ENCODE results near the gene COASY.
"Not testable (repeated sequence)": the region's sequence is repeated elsewhere in the genome, so short reads cannot be mapped to it uniquely, and the experiment has no call there.

The COASY gene

GRCh38 chr17:42548070-42548837, 13.7 kb upstream of the COASY start:
- Mint-ChIP-seq H3K4me3 (peak overlapping the region; percentile 77), H3K4me1 (peaks cover 28% of the 10 kb centered on the region), H3K9me3 (no peaks in the 10 kb centered on the region), H3K36me3 (ENCODE audit: low read depth) (peaks cover 5% of the 10 kb centered on the region), H3K27me3 (ENCODE audit: low read depth, poor library complexity) (no peaks in the 10 kb centered on the region), H3K27ac (no peak overlapping the region)
- peak; percentile 87 for DNase-seq
- TF ChIP-seq, protein P1, sequence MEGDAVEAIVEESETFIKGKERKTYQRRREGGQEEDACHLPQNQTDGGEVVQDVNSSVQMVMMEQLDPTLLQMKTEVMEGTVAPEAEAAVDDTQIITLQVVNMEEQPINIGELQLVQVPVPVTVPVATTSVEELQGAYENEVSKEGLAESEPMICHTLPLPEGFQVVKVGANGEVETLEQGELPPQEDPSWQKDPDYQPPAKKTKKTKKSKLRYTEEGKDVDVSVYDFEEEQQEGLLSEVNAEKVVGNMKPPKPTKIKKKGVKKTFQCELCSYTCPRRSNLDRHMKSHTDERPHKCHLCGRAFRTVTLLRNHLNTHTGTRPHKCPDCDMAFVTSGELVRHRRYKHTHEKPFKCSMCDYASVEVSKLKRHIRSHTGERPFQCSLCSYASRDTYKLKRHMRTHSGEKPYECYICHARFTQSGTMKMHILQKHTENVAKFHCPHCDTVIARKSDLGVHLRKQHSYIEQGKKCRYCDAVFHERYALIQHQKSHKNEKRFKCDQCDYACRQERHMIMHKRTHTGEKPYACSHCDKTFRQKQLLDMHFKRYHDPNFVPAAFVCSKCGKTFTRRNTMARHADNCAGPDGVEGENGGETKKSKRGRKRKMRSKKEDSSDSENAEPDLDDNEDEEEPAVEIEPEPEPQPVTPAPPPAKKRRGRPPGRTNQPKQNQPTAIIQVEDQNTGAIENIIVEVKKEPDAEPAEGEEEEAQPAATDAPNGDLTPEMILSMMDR (IDR thresholded peaks at IDR 0.05): peak; percentile 28

DNA sequence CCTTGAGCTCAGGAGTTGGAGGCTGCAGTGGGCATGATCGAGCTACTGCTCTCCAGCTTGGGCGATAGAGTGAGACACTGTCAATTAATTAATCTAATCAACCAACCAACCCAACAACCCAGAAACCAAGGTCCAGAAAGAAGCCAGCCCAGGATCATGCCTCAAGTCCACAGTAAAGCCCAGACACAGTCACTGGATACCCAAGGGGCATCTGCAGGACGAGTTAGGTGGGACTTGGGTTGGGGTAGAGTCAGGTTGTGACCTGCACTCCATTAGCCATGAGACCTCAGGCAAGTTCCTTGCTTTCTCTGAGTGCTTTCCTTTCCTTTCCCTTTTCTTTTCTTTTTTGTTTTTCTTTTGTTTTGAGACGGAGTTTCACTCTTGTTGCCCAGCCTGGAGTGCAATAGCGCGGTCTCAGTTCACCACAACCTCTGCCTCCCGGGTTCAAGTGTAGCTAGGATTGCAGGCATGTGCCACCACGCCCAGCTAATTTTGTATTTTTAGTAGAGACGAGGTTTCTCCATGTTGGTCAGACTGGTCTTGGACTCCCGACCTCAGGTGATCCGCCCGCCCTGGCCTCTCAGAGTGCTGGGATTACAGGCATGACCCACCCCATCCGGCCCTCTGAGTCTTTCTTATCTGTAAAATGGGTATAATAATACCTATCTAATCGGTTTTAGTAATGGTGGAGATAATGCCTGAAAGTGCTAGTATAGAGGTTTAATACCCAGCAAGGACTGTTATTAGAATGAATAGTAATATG, 12.8 kb upstream of the COASY start:
- no peaks in the 10 kb centered on the region for H3K9me3 Mint-ChIP-seq
- peak overlapping the region; percentile 77 for H3K4me3 Mint-ChIP-seq

DNA sequence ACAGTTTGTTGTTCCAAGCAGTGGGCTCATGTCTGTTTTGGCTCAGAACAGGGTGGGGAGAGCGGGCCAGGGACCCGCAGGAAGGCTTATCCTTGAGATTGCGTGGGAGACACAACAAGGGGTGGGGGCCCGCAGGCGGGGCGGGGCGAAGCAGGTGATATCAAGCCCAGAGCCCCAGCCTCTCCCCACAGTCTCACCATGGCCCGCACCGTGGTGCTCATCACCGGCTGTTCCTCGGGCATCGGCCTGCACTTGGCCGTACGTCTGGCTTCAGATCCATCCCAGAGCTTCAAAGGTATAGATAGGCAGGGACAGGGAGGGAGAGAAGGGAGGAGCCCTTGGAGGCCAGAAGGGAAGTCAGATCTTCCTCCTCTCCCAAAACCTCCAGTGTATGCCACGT, 9.2 kb upstream of the COASY start, which contains the start of gene HSD17B1:
HSD17B1 (plus strand) TSS at position 188 of the 400 bp plus-strand sequence; CDS start at position 199, 11 bp downstream.
- not testable (repeated sequence) for H3K27me3 Mint-ChIP-seq (ENCODE audit: low read depth, poor library complexity); H3K36me3 Mint-ChIP-seq (ENCODE audit: low read depth); DNase-seq; H3K9me3 Mint-ChIP-seq; H3K27ac Mint-ChIP-seq
- H3K4me1 Mint-ChIP-seq: peaks cover 62% of the 10 kb centered on the region
- peak within 1 kb of the TSS; percentile 88 for H3K4me3 Mint-ChIP-seq

More for the DNA sequence above, 12.8 kb upstream of the COASY start:
- Mint-ChIP-seq H3K4me1 (peaks cover 36% of the 10 kb centered on the region), H3K36me3 (ENCODE audit: low read depth) (peaks cover 5% of the 10 kb centered on the region), H3K27me3 (ENCODE audit: low read depth, poor library complexity) (no peaks in the 10 kb centered on the region), H3K27ac (peak overlapping the region; percentile 48)
- no peak for DNase-seq
- TF ChIP-seq, protein P1 (IDR thresholded peaks at IDR 0.05): no peak

- peak overlapping the region; percentile 88 for H3K4me3 Mint-ChIP-seq
- DNase-seq: peak; percentile 37
- no peaks in the 10 kb centered on the region for H3K9me3 Mint-ChIP-seq
- TF ChIP-seq, protein P1 (IDR thresholded peaks at IDR 0.05): no peak
- H3K4me1 Mint-ChIP-seq: peaks cover 62% of the 10 kb centered on the region
- no peaks in the 10 kb centered on the region for H3K27me3 Mint-ChIP-seq (ENCODE audit: low read depth, poor library complexity)
- no peak overlapping the region for H3K27ac Mint-ChIP-seq
- no peaks in the 10 kb centered on the region for H3K36me3 Mint-ChIP-seq (ENCODE audit: low read depth)
These were observed 8.7 kb upstream of the COASY start for GRCh38 chr17:42553161-42553818.

DNA sequence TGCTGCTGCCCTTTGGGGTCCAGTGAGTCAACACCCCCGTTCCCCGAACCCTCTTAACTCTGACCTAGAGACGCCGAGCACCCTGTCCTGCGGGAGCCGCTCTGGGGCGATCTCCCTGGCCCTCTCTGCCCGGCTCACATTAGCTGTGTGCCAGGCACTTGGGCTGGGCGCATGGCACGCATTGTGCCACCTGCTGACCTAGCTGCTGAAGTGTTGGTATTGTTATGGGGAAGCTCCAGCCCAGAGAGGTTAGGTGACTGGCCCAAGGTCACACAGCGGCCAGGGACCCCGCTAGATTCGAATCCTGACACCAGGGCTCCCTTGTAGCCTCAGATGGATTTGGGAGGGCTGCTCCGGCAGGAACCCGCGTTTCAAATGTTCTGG, 8.1 kb upstream of the COASY start:
- H3K4me1 Mint-ChIP-seq: peaks cover 59% of the 10 kb centered on the region
- no peak for DNase-seq
- H3K36me3 Mint-ChIP-seq (ENCODE audit: low read depth): no peaks in the 10 kb centered on the region
- no peaks in the 10 kb centered on the region for H3K27me3 Mint-ChIP-seq (ENCODE audit: low read depth, poor library complexity)
- TF ChIP-seq, protein P1 (IDR thresholded peaks at IDR 0.05): no peak
- H3K9me3 Mint-ChIP-seq: no peaks in the 10 kb centered on the region
- H3K27ac Mint-ChIP-seq: no peak overlapping the region
- H3K4me3 Mint-ChIP-seq: peak overlapping the region; percentile 88

Data from nephron progenitor cell (in vitro differentiated cells).